GM19035 (cell line): ENCODE measurements around the gene AGPAT3.

Source experiments
- ATAC-seq: cut with Tn5 transposase; IDR thresholded peaks from one replicate; pipeline ENCODE4 v1.9.1; 2021; ENCODE audit not compliant: unreplicated experiment

AGPAT3 gene

DNA sequence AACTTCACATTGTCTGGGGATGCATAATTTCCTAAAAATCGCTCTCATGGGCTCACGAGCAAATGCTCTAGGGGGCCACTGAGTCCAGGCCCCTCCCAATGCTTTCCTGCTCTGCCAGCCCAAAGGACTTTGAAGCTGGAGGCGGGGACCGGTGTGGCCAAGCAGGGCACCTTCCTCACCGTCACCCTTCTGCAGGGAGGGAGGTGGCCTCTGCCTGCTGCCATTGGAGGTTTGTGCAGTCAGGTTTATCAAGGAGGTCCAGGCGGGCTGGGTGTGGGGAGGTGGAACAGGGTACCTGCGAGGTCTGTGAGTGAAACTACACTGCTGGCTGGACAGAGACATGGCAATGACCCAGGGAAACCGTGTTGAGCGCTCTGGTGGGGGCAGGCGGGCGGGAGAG is 89.0 kb downstream of the AGPAT3 start:
- no peak for ATAC-seq

DNA sequence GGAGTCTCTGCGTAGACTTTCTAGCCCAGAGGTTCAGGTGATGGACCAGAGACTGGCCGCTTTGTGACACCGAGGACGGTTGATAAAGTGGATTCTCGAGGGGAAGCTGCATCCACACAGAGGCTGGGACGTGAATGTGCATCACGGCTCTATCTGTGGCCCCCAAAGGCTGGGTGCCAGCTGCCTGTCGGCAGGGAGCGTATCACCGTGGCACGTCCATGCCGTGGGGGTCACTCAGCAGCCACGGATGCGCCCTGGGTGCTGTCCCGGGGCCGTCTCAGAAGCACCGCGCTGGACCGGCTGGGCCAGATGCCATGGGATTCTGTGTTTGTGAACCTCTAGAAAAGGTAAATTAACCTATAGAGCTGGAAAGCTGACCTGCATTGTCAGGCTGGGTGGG is 89.9 kb downstream of the AGPAT3 start:
- ATAC-seq, result no peak

- no peak for ATAC-seq
Observed at GRCh38 chr21:43956019-43956669, 91.1 kb downstream of the AGPAT3 start.

DNA sequence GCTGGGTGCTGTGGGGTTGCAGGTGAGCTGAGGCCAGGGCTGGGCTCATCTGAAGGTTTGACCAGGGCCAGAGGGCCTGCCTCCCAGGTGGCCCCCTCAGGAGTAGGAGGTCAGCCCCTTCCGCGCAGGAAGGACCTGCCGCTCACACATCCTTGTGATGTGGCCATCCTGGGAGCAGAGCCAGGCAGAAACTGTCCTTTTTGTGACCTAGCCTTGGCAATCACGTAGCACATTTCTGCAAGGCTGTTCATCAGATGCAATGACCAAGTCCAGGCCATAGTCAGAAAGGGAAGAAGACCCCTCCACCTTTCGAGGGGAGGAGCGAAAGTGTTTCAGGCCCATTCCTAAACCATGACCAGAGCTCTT is 91.6 kb downstream of the AGPAT3 start:
- no peak for ATAC-seq

GRCh38 chr21:43957128-43957571 is 92.1 kb downstream of the AGPAT3 start:
- no peak for ATAC-seq

GRCh38 chr21:43957611-43958362 is 92.8 kb downstream of the AGPAT3 start:
- no peak for ATAC-seq

- ATAC-seq, result no peak
Observed at GRCh38 chr21:43958364-43959158, 93.5 kb downstream of the AGPAT3 start.

DNA sequence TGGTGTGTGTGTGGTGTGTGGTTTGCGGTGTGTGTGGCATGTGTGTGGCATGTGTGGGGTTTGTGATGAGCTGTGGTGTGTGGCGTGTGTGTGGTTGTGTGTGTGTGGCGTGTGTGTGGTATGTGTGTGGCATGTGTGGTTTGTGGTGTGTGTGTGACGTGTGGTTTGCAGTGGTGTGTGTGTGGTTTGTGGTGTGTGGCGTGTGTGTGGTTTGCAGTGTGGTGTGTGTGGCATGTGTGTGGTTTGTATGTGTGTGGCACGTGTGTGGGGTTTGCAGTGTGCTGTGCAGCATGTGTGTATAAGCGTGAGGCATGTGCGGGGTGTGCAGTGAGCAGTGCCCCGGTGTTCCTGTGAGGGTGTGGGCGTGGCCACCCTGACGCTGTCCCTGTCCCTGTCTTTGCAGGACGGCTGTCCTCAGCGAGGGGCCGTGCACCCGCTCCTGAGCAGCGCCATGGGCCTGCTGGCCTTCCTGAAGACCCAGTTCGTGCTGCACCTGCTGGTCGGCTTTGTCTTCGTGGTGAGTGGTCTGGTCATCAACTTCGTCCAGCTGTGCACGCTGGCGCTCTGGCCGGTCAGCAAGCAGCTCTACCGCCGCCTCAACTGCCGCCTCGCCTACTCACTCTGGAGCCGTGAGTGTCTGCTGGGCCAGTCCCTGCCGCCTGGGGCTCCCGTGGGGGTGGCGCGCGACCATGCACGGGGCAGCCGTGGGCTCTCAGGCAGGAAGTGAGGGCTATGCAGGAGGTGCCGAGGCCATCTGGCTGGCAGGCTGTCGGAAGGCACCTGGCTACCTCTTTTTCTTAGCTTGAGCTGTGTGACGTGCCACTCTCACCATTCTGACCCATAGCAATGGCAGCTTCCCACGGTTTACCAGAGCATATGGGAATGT is 94.5 kb downstream of the AGPAT3 start:
- no peak for ATAC-seq

DNA sequence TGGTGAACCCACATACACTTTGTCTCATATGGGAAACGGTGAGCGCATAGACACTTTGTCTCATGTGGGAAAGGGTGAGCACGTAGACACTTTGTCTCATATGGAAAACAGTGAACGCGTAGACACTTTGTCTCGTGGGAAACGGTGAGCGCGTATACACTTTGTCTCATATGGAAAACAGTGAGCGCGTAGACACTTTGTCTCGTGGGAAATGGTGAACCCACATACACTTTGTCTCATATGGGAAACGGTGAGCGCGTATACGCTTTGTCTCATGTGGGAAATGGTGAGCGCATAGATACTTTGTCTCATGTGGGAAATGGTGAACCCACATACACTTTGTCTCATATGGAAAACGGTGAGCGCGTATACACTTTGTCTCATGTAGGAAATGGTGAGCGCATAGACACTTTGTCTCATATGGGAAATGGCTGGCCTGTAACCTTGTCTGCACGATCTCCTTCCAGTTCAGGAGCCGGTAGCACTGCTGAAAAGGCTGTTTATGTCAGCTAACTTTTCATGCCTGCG is 96.4 kb downstream of the AGPAT3 start:
- ATAC-seq, result no peak

DNA sequence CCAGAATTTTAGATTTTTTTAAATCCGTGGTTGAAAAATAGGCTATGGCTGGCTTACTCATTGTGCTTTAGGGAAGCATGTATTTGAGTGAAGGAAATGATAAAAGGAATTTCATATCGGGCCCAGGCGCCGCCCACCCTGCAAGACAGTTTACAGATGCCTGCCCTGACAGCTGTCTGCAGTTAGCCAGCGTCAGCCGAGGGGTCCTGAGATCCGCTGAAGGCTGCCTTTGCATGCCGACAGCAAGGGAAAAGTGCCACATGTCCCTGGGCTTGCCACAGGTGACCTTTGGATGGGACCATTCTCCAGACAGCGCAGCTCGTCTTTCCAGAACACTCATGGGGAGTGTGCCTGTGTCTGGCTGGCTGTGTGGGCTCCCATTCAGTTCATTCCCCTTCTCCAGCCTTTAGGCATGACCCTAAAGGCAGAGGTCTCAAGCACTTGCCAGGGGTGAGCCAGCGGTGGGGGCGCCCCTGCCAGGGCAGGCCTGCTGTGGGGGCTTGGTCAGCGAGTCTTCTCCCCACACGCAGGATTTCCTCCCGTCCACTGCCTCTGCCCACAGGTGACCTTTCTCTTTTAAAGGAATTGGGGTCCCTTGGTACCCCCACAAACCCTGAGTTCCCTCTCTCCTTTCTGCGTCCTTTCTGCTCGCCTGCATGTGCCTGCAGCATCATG is 101.0 kb downstream of the AGPAT3 start:
- ATAC-seq, result no peak

- ATAC-seq, result no peak
Observed at GRCh38 chr21:43966946-43967512, 102.0 kb downstream of the AGPAT3 start.

GRCh38 chr21:43967981-43968380 is 103.0 kb downstream of the AGPAT3 start:
- ATAC-seq, result no peak

DNA sequence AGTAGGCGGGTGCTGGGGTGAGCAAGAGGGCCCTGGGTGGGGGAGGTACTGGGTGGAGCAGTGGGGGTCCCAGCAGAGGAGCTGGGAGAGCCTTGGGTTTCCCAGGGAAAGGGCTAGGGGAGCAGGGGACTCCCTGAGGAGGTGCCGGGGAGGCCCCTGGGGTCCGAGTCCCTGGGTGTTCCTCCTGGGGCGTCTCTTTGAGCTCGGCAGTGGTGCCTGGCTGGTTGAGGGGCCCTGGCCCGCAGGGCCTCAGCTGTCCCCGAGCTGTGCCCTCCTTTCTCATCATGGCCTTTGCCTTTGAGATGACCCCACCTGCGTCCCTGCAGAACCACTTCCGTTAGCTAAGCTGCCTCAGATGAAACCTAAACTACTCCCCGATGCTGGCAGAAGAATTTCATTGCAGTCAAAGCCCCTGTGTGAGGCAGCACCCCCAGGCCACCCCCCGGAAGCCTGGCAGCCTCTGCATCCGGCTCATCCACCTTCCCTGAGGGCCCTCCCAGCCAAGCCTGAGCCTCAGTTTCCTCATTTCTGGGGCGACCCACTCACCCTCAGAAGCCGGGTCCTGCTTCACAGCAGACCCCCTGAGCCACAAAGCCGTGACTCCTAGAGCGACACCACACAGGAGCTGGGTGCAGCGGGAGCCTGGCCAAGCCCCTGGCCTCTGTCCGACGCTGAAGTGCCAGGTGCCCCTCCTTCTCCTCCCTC is 103.5 kb downstream of the AGPAT3 start:
- no peak for ATAC-seq

- no peak for ATAC-seq
Observed at GRCh38 chr21:43969115-43969444, 104.1 kb downstream of the AGPAT3 start.

GRCh38 chr21:43970551-43970950 is 105.5 kb downstream of the AGPAT3 start:
- ATAC-seq, result no peak

GRCh38 chr21:43971201-43971991 is 106.4 kb downstream of the AGPAT3 start:
- no peak for ATAC-seq

GRCh38 chr21:43971992-43972255 is 106.9 kb downstream of the AGPAT3 start:
- no peak for ATAC-seq

DNA sequence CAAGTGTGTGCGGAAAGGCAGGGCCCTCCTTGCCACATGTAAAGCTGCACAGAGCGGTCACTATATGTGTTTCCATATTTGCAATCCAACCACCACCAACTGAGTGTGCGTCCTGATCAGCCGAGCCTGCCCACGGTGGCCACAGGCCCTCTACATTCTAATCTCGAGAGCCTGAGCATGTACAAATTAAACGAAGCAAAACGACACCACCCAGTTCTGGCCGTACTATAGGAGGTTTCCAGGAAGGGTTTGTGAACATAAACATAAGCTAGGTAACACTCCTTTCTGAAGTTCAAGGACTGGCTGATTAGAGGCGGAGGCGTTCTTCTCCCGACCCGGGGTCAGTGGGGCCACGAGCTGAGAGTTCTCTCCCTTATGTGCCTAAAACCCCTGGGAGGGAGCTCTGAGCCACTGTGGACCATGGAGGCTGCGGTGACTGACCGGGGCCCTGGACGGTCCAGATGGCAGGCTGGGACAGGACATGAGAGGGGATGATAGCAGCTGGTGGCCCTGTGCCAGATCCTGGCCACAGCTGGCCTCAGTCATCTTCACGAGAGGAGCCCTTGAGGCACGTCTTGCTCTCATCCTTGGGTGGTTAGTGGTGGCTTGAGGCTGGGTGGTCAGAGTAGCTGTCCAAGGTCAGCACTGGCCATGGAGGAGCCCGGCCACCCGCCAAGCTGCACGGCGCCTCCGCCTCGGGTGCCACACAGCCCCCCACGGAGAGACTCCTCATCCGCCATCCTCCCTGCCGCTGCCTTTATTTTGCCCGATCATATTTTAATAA is 108.0 kb downstream of the AGPAT3 start:
- ATAC-seq, result no peak
